ENCODE results near the gene ISG15. TPM values are rescaled to one million over a fixed set of nuclear protein-coding genes. Genes with fewer than 3 reads are reported as not detected.

ISG15 gene
- total RNA-seq, result 10 to 100 TPM; 20.0 to 73.3 (median 33.8) TPM

DNA sequence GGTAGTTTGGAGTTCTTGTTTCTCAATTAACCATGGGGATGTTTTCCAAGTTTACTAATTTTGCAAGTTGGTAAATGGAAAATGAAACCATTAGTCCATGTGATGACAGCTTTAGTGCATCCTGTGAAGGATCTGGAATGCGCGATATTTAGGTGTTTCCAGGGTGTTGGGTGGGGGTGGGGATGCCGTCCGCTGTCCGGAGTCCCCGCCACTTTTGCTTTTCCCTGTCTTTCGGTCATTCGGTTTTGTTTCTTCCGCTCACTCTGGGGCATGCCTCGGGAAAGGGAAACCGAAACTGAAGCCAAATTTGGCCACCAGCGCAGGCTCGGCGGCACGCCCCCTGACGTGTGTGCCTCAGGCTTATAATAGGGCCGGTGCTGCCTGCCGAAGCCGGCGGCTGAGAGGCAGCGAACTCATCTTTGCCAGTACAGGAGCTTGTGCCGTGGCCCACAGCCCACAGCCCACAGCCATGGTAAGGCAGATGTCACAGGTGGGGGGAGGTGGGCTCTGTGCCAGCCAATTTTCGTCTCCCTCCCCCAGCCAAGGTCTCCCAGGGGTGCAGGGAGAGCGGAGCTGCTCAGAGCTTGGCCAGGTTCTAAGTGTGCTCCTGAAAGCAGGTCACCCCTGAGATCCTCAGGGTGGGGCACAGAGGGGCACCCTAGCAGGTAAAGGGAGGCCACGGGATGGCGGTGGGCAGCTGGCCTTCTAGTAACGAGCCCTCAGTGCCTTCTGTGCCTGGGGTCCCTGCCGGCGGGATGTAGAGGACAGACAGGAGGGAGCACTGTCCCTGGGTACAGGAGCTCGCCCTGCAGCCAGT, at the start of gene ISG15:
TSS of gene ISG15 (plus strand) at position 393 of the 817 bp plus-strand sequence. CDS start at position 470, 77 bp downstream.
- TF ChIP-seq, protein P1, sequence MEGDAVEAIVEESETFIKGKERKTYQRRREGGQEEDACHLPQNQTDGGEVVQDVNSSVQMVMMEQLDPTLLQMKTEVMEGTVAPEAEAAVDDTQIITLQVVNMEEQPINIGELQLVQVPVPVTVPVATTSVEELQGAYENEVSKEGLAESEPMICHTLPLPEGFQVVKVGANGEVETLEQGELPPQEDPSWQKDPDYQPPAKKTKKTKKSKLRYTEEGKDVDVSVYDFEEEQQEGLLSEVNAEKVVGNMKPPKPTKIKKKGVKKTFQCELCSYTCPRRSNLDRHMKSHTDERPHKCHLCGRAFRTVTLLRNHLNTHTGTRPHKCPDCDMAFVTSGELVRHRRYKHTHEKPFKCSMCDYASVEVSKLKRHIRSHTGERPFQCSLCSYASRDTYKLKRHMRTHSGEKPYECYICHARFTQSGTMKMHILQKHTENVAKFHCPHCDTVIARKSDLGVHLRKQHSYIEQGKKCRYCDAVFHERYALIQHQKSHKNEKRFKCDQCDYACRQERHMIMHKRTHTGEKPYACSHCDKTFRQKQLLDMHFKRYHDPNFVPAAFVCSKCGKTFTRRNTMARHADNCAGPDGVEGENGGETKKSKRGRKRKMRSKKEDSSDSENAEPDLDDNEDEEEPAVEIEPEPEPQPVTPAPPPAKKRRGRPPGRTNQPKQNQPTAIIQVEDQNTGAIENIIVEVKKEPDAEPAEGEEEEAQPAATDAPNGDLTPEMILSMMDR (IDR thresholded peaks at IDR 0.05; ENCODE audit: low read depth), result no peak

DNA sequence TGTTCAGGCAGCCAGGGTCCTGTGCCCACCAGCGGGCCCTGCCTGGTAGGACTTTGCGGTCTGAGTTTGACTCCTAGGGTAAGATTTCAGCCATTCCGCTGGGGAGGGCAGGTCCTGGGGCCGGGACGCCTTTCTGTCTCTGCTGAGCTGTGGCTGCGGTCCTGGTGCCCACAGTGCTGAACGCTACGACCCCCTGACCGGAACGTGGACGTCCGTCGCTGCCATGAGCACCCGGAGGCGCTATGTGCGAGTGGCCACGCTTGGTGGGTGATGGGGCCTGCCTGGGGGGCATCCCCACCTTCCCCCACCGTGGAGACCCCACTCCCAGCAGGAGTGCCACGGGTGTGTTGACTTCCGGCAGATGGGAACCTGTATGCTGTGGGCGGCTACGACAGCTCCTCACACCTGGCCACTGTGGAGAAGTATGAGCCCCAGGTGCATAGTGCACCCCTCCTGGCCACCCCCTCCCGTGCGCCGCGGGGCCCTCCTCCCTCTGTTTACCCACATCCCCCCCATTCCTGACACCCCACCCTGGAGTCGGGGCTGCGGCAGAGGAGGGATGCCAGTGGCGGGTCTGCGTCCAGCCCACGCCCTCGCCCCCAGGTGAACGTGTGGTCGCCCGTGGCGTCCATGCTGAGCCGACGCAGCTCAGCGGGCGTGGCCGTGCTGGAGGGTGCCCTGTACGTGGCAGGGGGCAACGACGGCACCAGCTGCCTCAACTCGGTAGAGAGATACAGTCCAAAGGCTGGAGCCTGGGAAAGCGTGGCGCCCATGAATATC, 49.4 kb upstream of the ISG15 start:
- TF ChIP-seq, protein P1 (IDR thresholded peaks at IDR 0.05; ENCODE audit: low read depth), result no peak

GRCh38 chr1:964691-965525, 48.4 kb upstream of the ISG15 start:
- TF ChIP-seq, protein P1 (IDR thresholded peaks at IDR 0.05; ENCODE audit: low read depth), result no peak

- TF ChIP-seq, protein P1 (IDR thresholded peaks at IDR 0.05; ENCODE audit: low read depth), result no peak
These were observed 47.7 kb upstream of the ISG15 start for GRCh38 chr1:965526-966134.

DNA sequence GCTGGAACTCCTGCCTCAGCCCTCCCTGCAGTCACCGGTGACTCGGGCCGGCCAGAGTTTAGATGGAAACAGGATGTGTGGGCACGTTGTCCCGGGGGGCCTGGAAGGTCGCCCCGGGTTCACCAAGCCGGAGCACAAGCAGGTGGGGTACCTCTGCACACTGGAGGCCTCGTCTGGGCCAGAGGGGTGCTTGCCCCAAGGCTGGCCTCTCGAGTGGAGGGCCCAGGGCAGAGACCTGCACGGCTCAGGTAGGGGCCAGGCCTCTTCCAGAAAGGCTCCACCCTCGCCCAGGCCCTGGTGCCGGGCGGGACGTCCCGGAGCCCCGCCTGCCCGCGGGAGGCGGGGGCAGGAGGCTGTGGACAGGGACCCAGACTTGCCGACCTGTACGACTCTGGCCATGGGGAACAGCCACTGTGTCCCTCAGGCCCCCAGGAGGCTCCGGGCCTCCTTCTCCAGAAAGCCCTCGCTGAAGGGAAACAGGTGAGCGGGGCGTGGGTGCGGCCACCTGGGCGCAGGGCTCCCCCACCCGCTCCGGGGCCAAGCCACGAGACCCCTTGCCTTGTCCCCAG, 47.1 kb upstream of the ISG15 start, which contains the start of gene PLEKHN1:
TSS of gene PLEKHN1 (plus strand) at position 348 of the 569 bp plus-strand sequence. CDS start at position 398, 50 bp downstream.
- TF ChIP-seq, protein P1 (IDR thresholded peaks at IDR 0.05; ENCODE audit: low read depth), result no peak

DNA sequence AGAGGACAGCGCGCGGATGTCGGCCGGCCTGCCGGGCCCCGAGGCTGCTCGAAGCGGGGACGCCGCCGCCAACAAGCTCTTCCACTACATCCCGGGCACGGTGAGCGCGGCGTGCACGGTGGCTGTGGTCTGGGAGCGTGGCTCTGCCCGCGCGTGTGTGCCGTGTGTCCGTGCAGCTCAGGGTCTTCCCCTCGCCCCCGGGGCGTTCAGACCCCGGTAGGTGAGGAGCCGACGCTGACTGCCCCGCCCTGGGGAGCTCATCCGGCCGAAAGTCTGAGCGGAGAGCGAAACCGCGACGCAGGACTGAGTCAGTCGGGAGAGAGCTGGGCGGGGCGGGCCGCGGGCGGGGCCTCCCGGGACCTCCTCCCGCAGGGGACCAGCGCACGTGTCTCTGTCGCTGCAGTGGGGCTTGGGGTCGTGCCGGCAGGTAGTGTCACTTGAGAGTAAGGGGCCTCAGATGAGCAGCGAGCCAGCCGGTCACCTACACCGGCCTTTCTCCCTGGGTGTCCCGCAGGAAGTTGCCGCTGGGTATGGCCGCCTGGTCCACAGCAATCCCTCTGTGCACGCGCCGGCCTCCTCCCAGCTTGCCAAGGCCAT, 46.5 kb upstream of the ISG15 start:
- TF ChIP-seq, protein P1 (IDR thresholded peaks at IDR 0.05; ENCODE audit: low read depth), result no peak
